GM12872 (cell line): ENCODE measurements around the gene HDAC4.

Source experiments
- CTCF ChIP-seq: IDR thresholded peaks from 3 replicates; pipeline ENCODE4 v1.5.1; 2011; ENCODE audit warnings: low read depth, mild to moderate bottlenecking, low read length, moderate library complexity; ENCODE audit not compliant: insufficient read depth

Gene HDAC4

GRCh38 chr2:239220341-239220740 is 180.5 kb downstream of the HDAC4 start:
- TF ChIP-seq CTCF = no peak

- no peak for TF ChIP-seq CTCF
Measured at GRCh38 chr2:239216614-239217273, 184.1 kb downstream of the HDAC4 start.

- TF ChIP-seq CTCF = no peak
Measured at GRCh38 chr2:239215988-239216613, 184.7 kb downstream of the HDAC4 start.

GRCh38 chr2:239215136-239215925 is 185.5 kb downstream of the HDAC4 start:
- TF ChIP-seq CTCF = no peak

- TF ChIP-seq CTCF = no peak
Measured at GRCh38 chr2:239214725-239215124, 186.1 kb downstream of the HDAC4 start.

- TF ChIP-seq CTCF = no peak
Measured at GRCh38 chr2:239213643-239214101, 187.1 kb downstream of the HDAC4 start.

- TF ChIP-seq CTCF = no peak
Measured at GRCh38 chr2:239212929-239213642, 187.7 kb downstream of the HDAC4 start.
